C4-2B (cell line): ENCODE measurements around the gene USP53.

ENCODE experiments used
- CTCF ChIP-seq: fragments of 450-650 bp; conservative IDR thresholded peaks from 2 replicates; pipeline ENCODE4 v1.5.1; 2017; ENCODE audit warnings: mild to moderate bottlenecking
- ZFX ChIP-seq: fragments of 450-650 bp; IDR thresholded peaks from 2 replicates; pipeline ENCODE4 v1.6.1; 2017

DNA sequence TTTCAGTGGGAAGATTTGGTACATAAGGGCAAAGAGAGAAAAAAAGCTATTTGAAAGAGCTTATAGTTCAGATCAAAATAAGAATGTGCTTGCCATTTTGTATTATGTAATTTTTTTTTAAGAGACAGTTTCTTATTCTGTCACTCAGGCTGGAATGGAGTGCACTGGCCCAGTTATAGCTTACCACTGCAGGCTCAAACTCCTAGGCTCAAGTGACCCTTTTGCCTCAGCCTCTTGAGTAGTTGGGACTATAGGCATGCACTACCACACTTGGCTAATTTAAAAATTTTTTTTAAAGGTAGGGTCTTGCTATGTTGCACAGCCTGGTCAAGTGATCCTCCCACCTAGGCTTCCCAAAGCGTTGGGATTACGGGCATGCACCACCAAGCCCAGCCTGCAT lies 22.2 kb upstream of the USP53 start:
- no peak for TF ChIP-seq CTCF
- TF ChIP-seq ZFX: no peak
